Caki2 (cell line): ENCODE results near the gene ZNF800. TPM values are rescaled to one million over a fixed set of nuclear protein-coding genes. Genes with fewer than 3 reads are reported as not detected.

Experiments
- DNase-seq: peaks from one replicate; pipeline ENCODE4 v3.0.0-alpha.2; 2015; ENCODE audit warnings: low read depth
- in situ Hi-C: cut with HindIII; loops from 2 replicates; pipeline ENCODE4 v1.10.0; 2016; ENCODE audit warnings: low sequenced_read_pairs, low pct_unique_long_range_greater_than_20kb, mixed read lengths
- total RNA-seq: library from RNA; depleted of rRNA; stranded (reverse); fragments of >200 nt; shearing (Covaris generic); gene quantifications from 2 replicates; pipeline ENCODE4 v1.2.3, GENCODE V29; 2014; ENCODE audit warnings: low replicate concordance

ZNF800 gene
- total RNA-seq, 1 experiment from 2014 or later, result 7.6 TPM

DNA sequence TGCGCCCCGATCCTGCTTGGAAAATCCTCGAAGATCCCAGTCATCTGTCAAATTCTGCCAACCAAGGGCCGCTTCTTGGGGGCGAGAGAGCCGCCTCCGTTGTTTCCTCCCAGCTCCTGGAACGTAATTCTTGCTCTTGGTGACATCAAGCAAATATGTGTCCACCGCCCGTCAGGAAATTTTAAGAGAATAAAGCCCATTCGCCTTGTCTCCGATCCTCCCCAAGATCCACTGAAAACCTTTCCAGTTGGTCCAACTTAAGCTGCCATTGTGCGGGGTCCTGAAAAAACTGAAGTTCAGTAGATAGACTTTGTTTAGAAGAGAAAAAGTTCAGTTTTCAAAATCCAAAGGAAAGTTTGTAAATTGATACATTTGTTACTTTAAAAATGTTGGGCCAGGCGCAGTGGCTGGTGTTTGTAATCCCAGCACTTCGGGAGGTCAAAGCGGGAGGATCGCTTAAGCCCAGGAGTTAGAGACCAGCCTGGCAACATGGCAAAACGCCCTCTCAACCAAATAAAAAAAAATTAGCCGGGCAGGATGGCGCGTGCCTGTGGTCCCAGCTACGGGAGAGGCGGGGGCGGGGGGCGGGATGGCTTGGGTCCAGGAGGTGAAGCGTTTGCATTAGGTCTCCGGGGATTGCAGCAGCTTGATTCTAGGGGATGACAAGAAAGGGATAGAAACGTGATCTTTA, 1.0 kb upstream of the ZNF800 start:
- in situ Hi-C loops, result no loop called here
- DNase-seq, result no peak

DNA sequence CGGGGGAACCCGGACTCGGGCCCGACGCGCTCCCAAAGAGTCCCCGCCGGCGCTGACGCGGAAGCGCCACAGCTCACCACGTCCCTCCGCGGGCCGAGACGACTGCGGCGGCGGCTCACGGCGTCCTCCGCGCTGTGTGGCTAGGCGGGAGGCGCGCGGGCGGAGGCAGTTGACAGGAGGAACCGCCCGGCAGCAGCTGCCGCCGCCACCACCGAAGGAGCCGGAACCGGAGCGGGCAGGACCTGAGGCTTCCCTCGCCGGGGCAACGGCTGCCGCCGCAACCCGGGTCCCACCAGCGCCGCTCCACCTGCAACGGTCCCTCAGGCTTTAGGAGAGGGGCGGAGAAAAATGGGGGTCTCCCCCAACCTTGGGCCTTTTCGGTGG, 334 bp downstream of the ZNF800 start:
- no peak for DNase-seq
- in situ Hi-C loops, result no loop called here

DNA sequence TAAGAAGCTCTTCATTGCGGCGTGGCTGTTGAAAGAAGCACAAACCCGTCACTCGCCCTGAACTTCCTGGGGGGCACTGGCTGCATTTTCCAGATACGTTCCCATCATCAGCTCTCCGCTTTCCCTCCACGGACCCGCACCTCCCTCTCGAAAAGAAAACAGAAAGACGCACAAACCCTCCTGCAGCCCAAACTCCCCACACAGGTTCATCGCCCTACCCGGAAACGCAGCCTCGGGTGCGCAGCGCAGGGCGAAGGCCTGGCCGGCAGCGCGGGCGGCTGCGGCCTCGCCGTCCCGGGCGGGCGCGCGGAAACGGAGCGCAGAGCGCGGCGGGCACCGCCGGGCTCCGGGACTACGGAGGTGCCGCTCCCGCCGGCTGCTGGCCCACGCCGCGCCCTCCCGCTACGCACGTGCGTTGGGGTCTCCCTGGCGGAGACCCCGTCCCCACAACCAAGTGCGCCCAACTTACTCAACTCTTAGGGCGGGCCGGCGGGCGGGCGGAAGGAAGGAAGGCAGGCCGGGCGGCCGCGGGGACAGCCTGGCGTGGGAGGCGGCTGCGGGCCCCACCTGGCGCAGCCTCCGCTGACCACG, 822 bp downstream of the ZNF800 start:
- peak; percentile 49 for DNase-seq
- in situ Hi-C loops, result no loop called here

DNA sequence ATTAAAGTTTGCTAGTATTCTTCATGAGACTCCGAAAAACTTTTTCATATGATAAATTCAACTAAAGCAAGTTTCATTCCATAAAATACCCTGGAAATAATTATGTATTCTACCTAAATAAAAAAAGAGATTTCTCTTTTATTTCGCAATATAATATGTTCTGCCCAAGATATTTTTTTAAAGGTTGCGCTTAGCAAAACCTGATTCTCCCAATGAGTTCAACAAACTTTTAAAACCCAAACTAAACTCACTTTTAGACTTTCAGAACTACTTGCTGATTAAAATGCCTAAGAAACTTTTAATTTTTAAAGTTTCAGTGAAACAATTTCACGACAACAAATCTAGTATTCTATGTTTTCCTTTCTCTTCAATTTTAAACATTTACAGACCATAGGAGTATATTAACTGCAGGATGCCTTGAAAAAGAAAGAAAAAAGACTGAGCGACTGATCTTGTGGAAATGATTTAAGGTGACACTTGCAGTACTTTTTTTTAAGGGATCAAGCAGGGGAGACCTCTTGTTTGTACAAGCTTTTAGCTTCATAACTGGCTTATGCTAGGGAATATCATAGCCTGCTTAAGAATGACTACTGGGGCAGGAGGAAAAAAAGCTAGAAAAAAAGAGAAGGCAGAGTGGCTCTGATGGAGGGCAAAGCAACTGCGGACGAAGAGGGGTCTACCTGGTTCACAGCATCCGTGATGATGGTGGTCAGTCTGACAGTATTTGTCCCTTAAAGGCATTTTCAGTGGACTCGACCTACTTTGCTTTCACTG, 1.5 kb downstream of the ZNF800 start:
- in situ Hi-C loops, result no loop called here

DNA sequence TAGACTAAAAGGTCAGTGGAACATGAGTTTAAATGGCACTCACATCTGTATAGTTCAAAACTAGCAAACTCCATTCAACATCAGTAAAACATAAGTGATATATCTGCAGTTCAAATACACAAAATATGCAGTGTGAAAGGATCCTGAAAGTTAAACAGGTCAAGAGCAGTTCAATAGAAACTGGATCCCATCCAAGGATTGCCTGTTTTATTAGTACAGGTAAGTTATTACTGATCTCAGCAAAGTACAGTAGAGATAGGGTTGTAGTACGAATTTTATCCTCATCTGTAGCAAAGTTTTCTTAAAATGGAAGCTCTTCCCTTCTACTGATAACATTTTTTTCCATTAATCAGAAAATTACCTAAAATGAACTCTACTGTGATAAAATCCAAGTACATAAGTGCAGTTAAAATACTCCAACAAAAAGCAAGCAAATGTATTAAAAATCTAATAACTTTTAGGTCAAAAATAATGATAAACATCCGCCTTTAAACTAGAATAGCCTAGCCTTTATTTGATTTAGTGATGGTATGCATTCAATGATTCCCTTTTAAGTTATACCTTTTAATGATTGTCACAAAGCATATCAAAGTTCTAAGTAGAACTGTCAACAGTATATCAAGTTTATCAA, 2.2 kb downstream of the ZNF800 start:
- DNase-seq, result no peak
- in situ Hi-C loops, result no loop called here

More for the DNA sequence above, 1.5 kb downstream of the ZNF800 start:
- DNase-seq, result no peak

DNA sequence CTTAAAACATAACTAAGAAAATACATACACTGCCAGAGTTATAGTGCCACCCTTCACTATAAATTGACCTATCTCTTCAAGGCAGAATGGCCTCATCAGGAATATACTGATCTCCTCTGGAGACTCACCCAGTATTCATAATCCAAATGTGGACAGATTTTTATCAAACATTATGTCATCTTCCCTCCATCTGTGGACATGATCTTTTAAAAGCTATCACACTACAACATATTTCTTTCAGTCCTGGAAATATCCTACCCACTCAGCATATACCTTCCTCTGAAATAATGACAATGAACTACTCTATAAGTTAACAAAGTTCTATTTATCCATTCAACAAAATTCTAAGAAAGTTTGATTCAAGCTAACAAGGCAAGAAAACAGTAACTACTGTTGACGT, 3.2 kb downstream of the ZNF800 start:
- in situ Hi-C loops, result no loop called here
- DNase-seq, result no peak

DNA sequence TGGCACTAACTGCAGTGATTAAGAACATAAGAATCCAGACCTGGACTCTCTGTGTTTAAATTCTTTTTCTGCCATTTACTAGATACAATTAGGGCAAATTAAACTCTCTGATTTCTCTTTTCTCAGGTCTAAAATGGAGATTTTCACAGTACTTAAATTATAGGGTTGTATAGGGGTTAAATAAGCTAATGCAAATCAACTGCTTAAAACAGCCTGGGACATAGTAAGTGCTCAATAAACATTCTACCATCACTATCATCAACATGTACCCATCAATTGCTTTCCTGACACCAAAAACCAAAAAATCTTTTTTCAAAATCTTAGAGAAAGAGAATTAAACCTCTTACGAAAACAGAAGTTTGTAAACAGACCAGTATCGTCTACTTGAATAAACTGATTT, 4.5 kb downstream of the ZNF800 start:
- in situ Hi-C loops, result no loop called here
- no peak for DNase-seq

DNA sequence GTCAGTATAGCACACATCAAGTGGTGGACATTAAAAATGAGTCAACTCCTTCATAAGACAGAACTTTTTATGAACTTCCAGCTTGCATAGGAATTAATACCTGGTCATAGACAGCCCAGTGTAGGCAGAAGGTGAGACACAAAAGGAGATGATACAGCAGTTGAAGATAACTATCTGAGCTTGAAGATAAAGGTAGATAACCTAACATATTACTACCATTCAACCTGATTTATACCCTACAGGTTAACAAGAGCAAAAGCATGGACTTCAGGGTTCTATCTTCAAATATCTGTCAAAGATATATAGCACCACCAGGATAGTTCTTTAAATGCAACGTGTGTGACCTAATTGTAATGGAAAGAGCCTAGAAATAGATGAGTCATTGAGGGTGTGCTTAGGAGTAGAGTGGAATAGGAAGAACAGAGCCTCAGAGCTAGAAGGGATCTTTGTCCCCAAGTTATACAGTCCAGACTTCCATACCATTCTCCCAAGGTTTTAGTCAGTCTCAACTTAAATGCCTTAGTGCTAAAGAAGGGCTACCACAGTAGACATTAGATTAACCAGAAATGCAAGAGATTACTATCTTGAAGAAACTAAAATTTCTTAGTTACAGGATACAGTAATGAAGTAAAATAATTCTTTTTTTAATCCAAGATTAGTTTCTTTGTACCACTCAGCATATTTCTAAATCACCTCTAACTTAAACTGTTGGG, 9.2 kb downstream of the ZNF800 start:
- peak; percentile 46 for DNase-seq
- in situ Hi-C loops, result no loop called here

DNA sequence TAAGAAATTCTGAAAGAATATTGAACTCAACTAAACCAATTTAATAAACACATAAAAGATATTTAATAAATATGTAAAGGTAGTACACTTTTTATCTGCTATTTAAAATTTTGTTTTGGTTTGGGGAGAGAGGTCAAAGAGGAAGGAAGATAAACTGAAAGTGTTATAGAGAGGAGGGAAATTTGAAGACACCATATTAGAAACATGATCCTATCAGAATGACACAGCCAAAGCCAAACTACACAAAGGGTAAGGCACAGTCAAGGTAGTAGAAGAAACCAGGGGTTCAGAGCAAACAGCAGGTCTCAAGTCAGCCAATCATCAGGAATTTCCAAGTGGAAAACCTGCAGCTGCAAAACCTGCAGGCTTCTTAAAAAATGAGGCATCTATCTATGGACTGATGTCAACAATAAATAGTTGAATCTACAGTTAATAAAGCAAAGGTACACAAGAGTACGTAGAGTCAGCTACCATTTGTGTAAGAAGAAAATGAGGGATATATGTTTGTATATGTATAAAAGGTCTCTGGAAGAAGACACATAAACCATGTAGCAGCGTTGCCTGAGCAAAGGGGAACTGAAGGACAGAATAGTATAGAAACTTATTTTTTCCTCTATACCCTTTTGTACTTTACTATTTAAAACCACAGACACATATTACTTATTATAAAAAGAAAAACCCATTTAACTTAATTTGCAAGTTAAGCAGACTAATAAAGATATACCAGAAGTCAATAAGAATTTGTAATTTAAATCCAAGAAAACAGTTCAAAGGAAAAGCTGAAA, 10.0 kb downstream of the ZNF800 start:
- in situ Hi-C loops, result no loop called here
- no peak for DNase-seq

DNA sequence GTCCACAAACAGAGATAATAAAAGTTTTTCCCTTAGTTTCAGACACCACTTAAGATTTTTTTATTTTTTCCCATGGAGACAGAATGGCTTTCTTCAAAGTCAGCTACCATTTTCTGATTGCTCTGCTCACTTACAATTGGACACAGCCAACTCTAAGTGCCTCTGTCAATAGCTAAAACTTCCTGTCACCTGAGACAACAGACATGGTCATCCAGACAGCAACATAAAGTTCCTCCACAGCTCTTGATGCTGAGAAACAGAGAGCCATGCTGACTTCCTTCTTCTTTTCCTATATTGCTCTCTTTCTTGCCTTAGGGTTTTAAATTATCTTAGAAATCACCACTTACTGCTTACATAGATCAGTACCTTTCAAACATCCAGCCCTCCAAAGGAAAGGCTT, 12.0 kb downstream of the ZNF800 start:
- in situ Hi-C loops, result no loop called here
- no peak for DNase-seq

DNA sequence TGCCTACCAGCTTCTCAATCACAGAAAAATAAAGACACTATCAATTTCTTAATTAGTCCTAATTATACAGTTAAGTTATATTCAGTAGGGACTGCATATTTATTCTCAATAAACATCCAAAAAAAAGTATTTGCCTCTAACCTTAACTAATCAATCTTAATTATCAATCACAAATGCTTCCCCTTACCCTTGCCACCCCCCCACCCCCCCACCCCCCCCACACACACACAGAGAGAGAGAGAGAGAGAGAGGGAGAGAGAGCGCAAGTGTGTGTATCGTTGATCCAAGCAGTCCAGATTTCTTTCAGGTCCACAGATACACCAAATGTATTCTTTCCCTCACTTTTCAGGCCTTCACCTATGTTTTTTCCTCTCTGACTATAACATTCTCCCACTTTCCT, 12.9 kb downstream of the ZNF800 start:
- no peak for DNase-seq
- in situ Hi-C loops, result no loop called here

DNA sequence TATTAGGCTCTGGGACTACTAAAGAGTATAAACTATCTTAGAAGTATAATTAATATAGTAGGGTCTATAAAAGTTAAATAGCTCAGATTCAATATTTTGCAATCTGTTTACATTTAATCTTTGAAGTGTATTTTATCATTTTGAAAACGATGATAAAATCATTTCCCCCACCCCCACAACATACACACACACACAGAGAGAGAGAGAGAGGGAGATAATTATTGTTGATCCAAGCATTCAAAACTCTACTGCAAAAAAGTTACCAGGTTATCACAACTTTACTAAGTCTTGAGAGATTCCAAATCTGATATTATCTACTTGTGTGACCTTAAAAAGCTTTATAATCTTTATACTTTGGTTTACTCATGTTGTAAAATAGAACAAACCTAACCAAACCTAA, 14.0 kb downstream of the ZNF800 start:
- in situ Hi-C loops, result no loop called here
- no peak for DNase-seq

DNA sequence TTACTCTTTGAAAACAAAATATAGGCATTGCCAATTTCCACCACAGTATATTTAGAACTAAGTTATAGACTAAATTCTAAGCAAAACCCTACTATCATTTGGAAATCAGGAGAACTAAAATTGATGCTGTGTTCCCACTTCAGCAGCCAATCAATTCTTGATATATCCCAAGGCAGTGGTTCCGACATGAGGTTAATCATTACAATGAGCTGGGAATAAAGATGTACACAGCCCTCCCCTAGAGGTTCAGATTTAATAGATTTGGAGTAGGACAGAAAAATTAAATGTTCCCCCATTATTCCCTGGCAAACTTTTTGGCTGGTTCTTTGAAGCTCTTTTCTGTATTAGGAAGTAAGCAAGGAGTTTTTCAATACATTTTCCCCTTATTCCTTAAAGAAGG, 15.1 kb downstream of the ZNF800 start:
- no peak for DNase-seq
- in situ Hi-C loops, result no loop called here

DNA sequence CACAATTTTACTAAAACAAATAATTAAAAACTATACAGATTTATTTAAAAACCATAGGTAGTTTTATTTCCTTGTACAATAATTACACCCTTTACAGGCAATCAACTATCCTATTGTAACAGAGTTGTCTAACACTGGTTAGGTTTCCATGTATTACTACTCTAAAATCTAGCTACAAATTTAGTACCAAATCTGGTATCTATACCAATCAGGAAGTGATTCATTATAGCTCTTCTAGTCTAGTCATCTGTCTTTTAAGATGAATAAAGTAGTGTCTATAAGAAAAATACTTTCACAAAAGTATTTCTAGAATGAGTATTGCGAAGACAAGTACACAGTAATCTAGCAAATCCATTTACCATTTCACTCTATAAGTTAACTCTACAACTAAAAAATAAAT, 16.9 kb downstream of the ZNF800 start:
- in situ Hi-C loops, result no loop called here
- no peak for DNase-seq

DNA sequence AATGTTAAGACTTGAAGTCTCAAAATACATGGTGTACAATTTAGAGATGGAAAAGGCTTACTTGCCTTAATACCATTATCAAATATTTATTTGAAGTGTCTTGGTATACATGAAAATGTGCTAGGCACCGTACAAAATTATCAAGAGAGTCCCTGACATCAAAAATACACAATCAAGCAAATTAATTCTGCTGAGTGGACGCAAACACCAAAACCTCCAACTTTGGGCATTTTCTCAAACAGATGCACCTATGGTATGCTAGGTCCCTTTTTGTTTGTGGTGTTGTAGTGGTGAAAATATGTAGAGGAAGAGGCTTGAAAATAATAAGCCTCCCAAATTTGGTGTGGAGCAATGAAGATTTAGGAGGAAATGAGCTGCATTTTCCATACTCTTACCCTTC, 24.8 kb downstream of the ZNF800 start:
- in situ Hi-C loops, result no loop called here
- DNase-seq, result no peak

DNA sequence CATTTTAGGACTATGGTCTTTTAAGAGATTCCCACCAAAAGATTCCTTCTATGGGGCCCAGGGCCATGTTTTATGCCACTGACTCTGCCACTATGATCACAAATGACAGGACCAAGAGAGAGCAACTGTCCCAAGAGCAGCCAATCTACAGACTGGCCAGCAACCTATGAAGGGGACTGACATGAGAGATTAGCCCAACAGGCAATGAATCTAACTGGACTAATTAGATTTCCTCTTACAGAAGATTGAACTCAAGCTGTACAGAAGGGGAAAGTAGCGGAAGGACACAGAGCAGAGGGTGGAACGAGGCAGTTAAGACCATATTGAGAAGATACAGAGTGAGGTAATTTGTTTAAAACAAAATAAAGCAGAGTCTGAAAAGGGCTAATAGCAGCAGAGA, 25.8 kb downstream of the ZNF800 start:
- DNase-seq, result no peak

DNA sequence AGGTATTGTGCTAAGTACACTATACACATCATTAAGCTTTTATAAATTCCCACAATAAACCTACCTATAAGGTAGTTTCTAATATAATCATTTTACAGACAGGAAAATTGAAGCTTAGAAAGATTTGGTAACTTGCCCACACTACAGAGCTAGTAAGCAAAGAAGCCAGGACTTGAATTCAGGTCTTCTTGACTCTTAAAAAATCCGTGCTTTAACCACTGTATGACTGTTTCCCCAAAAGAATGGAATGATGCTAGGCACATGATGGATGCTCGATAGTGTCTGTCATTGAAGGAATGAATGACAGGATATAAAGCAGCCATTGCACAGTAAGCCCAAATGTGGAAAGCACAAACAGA, 26.6 kb downstream of the ZNF800 start:
- in situ Hi-C loops, result no loop called here
- no peak for DNase-seq

More for the DNA sequence above, 25.8 kb downstream of the ZNF800 start:
- in situ Hi-C loops, result no loop called here
